ENCODE data around the gene ZNF281. TPM values are rescaled to one million over a fixed set of nuclear protein-coding genes. Genes with fewer than 3 reads are reported as not detected.

ZNF281 gene
- total RNA-seq, 1 experiment from 2014 or later, result 47.7 TPM

- TF ChIP-seq AFF4 (CRISPR knock-in tag; IDR thresholded peaks at IDR 0.05; ENCODE audit: borderline replicate concordance) (no peak), ATF3 (CRISPR knock-in tag; conservative IDR thresholded peaks at IDR 0.05) (no peak)
Observed at GRCh38 chr1:200410566-200410878, 686 bp upstream of the ZNF281 start (continued).

- Mint-ChIP-seq H3K27me3 (ENCODE audit: low read depth) (no peaks in the 10 kb centered on the region), H3K36me3 (peaks cover 48% of the 10 kb centered on the region), H3K27ac (peak overlapping the region; percentile 13), H3K4me1 (peaks cover 63% of the 10 kb centered on the region), H3K9me3 (no peaks in the 10 kb centered on the region), H3K4me3 (peak overlapping the region; percentile 97)
- ATAC-seq, result no peak
- ChIA-PET CTCF (interaction anchor here (0.6 to 1.1 kb wide), 2 partner anchors 103 to 119 kb away, joined by 3 to 4 read pairs; no protein-coding TSS in a partner anchor), POLR2A (interaction anchor here (1.0 to 1.2 kb wide), 2 partner anchors 44 to 45 kb away, joined by 4 to 5 read pairs; no protein-coding TSS in a partner anchor)
- peak; percentile 61 for DNase-seq (ENCODE audit: low spot score)
- TF ChIP-seq FOXP1 (CRISPR knock-in tag; IDR thresholded peaks at IDR 0.05; ENCODE audit: borderline replicate concordance) (peak; percentile 38; the same call in 1 of the 2 replicates), ZBTB21 (CRISPR knock-in tag; IDR thresholded peaks at IDR 0.05; ENCODE audit: borderline replicate concordance) (no peak)
Observed at GRCh38 chr1:200409203-200409760, 554 bp downstream of the ZNF281 start.

GRCh38 chr1:200406161-200406797 lies 3.6 kb downstream of the ZNF281 start:
- peaks cover 72% of the 10 kb centered on the region for H3K4me1 Mint-ChIP-seq
- H3K4me3 Mint-ChIP-seq, result peak overlapping the region; percentile 97
- ATAC-seq (no peak), DNase-seq (ENCODE audit: low spot score) (no peak)
- H3K27me3 Mint-ChIP-seq (ENCODE audit: low read depth), result no peaks in the 10 kb centered on the region
- ChIA-PET POLR2A (no interaction called here), CTCF (no interaction called here)
- H3K27ac Mint-ChIP-seq, result 0 out of 2 replicates have a peak overlapping the region, but pooled peaks have one; percentile 52
- H3K9me3 Mint-ChIP-seq, result no peaks in the 10 kb centered on the region
- H3K36me3 Mint-ChIP-seq, result peaks cover 52% of the 10 kb centered on the region
- no peak for TF ChIP-seq HMGA2 (CRISPR knock-in tag; IDR thresholded peaks at IDR 0.05)
- no peak for TF ChIP-seq ZNF416 (CRISPR knock-in tag; IDR thresholded peaks at IDR 0.05)
- no peak for TF ChIP-seq EMX1 (CRISPR knock-in tag; IDR thresholded peaks at IDR 0.05)
- no peak for TF ChIP-seq AR (CRISPR knock-in tag; IDR thresholded peaks at IDR 0.05)
- TF ChIP-seq ZNF396 (CRISPR knock-in tag; IDR thresholded peaks at IDR 0.05; ENCODE audit: borderline replicate concordance), result no peak
- no peak for TF ChIP-seq NR2C2 (CRISPR knock-in tag; IDR thresholded peaks at IDR 0.05)
- TF ChIP-seq ZNF263 (CRISPR knock-in tag; IDR thresholded peaks at IDR 0.05; ENCODE audit: low read depth), result no peak
- TF ChIP-seq ZNF232 (CRISPR knock-in tag; IDR thresholded peaks at IDR 0.05), result no peak
- no peak for TF ChIP-seq NR1H2 (CRISPR knock-in tag; IDR thresholded peaks at IDR 0.05)
- no peak for TF ChIP-seq ZNF532 (CRISPR knock-in tag; IDR thresholded peaks at IDR 0.05; ENCODE audit: borderline replicate concordance)
- no peak for TF ChIP-seq AFF4 (CRISPR knock-in tag; IDR thresholded peaks at IDR 0.05; ENCODE audit: borderline replicate concordance)
- no peak for TF ChIP-seq ZBTB43 (CRISPR knock-in tag; IDR thresholded peaks at IDR 0.05)
